ENCODE results near the gene SLC18A2. TPM values are rescaled to one million over a fixed set of nuclear protein-coding genes. Genes with fewer than 3 reads are reported as not detected.

Gene SLC18A2
- total and polyA plus RNA-seq, 10 of the 15 experiments (the other 5 are each of a cell fraction or from before 2014, with no cell fraction given), result 0.06 to 1.1 (median 0.25) TPM; not detected in 5

DNA sequence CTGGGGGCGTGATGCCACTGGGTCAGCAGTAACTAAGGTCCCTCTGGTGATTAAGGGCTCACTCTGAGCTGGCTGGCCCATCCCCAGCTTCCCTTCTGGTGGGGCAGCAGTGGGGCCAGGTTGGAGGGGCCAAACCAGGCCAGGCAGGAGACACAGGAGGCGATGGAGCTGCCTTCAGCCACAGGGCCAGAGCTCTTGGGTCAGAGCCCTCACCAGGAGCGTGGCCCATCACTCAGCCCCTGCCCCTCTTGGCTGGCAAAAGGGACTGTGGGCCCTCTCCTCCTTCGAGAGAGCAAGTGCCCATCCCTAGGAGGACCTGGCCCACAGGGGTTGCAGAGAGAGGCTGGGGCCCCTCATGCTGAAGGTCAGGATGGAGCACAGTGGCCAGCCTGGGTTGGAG, 39.1 kb upstream of the SLC18A2 start (continued):
- no peak for TF ChIP-seq BCL3 (IDR thresholded peaks at IDR 0.05; ENCODE audit: borderline replicate concordance, insufficient read depth, low read depth, low read length, poor library complexity, severe bottlenecking)
- no peak for TF ChIP-seq ZNF24 (IDR thresholded peaks at IDR 0.05)
- no peak for TF ChIP-seq E2F8 (IDR thresholded peaks at IDR 0.05; ENCODE audit: low read depth, partially characterized antibody)
- TF ChIP-seq, protein P1, sequence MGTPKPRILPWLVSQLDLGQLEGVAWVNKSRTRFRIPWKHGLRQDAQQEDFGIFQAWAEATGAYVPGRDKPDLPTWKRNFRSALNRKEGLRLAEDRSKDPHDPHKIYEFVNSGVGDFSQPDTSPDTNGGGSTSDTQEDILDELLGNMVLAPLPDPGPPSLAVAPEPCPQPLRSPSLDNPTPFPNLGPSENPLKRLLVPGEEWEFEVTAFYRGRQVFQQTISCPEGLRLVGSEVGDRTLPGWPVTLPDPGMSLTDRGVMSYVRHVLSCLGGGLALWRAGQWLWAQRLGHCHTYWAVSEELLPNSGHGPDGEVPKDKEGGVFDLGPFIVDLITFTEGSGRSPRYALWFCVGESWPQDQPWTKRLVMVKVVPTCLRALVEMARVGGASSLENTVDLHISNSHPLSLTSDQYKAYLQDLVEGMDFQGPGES (IDR thresholded peaks at IDR 0.05), result no peak
- no peak for TF ChIP-seq BHLHE40 (IDR thresholded peaks at IDR 0.05; ENCODE audit: borderline replicate concordance in 1 of 2, low read depth in 2 of 2, low read length in 1 of 2)
- TF ChIP-seq ZNF384 (IDR thresholded peaks at IDR 0.05; ENCODE audit: borderline replicate concordance, low read depth, low read length), result no peak
- no peak for TF ChIP-seq SREBF1 (IDR thresholded peaks at IDR 0.05; ENCODE audit: low read length)
- TF ChIP-seq, protein P2, sequence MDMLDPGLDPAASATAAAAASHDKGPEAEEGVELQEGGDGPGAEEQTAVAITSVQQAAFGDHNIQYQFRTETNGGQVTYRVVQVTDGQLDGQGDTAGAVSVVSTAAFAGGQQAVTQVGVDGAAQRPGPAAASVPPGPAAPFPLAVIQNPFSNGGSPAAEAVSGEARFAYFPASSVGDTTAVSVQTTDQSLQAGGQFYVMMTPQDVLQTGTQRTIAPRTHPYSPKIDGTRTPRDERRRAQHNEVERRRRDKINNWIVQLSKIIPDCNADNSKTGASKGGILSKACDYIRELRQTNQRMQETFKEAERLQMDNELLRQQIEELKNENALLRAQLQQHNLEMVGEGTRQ (IDR thresholded peaks at IDR 0.05; ENCODE audit: borderline replicate concordance, low read depth, low read length), result no peak
- TF ChIP-seq YBX1 (IDR thresholded peaks at IDR 0.05), result no peak
- TF ChIP-seq RFX5 (IDR thresholded peaks at IDR 0.05; ENCODE audit: low read depth, low read length), result no peak
- TF ChIP-seq RAD21 (IDR thresholded peaks at IDR 0.05; ENCODE audit: insufficient read depth, low read depth, low read length), result no peak
- no peak for TF ChIP-seq POLR2AphosphoS2 (IDR thresholded peaks at IDR 0.05; ENCODE audit: low read depth, low read length)
- TF ChIP-seq, protein P3, sequence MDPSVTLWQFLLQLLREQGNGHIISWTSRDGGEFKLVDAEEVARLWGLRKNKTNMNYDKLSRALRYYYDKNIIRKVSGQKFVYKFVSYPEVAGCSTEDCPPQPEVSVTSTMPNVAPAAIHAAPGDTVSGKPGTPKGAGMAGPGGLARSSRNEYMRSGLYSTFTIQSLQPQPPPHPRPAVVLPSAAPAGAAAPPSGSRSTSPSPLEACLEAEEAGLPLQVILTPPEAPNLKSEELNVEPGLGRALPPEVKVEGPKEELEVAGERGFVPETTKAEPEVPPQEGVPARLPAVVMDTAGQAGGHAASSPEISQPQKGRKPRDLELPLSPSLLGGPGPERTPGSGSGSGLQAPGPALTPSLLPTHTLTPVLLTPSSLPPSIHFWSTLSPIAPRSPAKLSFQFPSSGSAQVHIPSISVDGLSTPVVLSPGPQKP (IDR thresholded peaks at IDR 0.05; ENCODE audit: low read depth, low read length), result no peak
- no peak for TF ChIP-seq NFYB (IDR thresholded peaks at IDR 0.05; ENCODE audit: insufficient read depth, low read depth, low read length)

Data from GM12878 (cell line).